ENCODE measurements around the gene LMNB1. TPM values are rescaled to one million over a fixed set of nuclear protein-coding genes. Genes with fewer than 3 reads are reported as not detected.

LMNB1 gene
- polyA plus RNA-seq, 1 donor (not counting 4 experiments of a cell fraction or from before 2014, with no cell fraction given) = 11.0 TPM

DNA sequence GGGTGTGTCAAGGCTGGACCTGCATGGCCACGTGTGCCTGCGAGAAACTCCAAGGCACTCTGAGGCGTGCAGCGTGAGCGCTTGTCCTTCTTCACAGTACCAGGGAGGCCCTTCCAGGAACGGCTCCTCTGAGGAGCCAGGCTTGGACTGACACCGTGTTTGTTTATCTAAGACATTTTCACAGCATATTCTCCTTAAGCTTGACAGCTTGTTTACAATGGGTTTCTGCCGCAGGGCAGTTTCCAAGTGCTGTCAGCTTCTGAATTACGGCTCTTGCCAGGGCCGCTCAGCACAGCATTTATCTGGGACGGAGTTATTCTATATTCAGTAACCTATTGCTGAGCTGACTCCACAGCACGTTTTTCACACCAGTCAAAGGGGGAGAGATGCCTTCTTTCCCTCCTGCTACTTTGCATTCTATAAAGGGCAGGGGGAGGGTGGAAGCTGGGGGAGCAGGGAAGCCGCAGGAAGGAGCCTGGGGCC is 98.4 kb downstream of the LMNB1 start:
- FAIRE-seq (no peak), DNase-seq (ENCODE audit: low read depth, low spot score) (no peak)
- Histone ChIP-seq H3K9me3 (ENCODE audit: control insufficient read depth, low read depth, low read length) (no peaks in the 10 kb centered on the region), H3K4me3 (ENCODE audit: control insufficient read depth in 2 of 3, extremely low read depth in 1 of 3, insufficient read depth in 2 of 3, low read depth in 1 of 3, low read length in 3 of 3) (no peak overlapping the region), H4K20me1 (ENCODE audit: control insufficient read depth, extremely low read depth, insufficient read depth, low read length) (no peaks in the 10 kb centered on the region), H3K4me2 (ENCODE audit: control insufficient read depth, extremely low read depth, insufficient read depth, low read depth, low read length) (no peak overlapping the region), H3K27me3 (ENCODE audit: control insufficient read depth, extremely low read depth, insufficient read depth, low read length) (no peaks in the 10 kb centered on the region), H3K9me1 (ENCODE audit: control insufficient read depth, extremely low read depth, insufficient read depth, low read length) (no peaks in the 10 kb centered on the region), H2AFZ (ENCODE audit: control insufficient read depth, low read length) (no peak overlapping the region), H3K4me1 (ENCODE audit: control insufficient read depth, extremely low read depth, insufficient read depth, low read length) (no peaks in the 10 kb centered on the region), H3K79me2 (ENCODE audit: control insufficient read depth, insufficient read depth, low read length) (no peaks in the 10 kb centered on the region), H3K36me3 (ENCODE audit: control insufficient read depth in 2 of 2, extremely low read depth in 1 of 2, insufficient read depth in 2 of 2, low read length in 2 of 2) (no peaks in the 10 kb centered on the region), H3K9ac (ENCODE audit: control insufficient read depth, extremely low read depth, insufficient read depth, low read length) (no peak overlapping the region), H3K27ac (ENCODE audit: control insufficient read depth, insufficient read depth, low read length) (no peak overlapping the region)
- TF ChIP-seq EZH2 (IDR thresholded peaks at IDR 0.05; ENCODE audit: low read length) = no peak
- TF ChIP-seq, protein P1, sequence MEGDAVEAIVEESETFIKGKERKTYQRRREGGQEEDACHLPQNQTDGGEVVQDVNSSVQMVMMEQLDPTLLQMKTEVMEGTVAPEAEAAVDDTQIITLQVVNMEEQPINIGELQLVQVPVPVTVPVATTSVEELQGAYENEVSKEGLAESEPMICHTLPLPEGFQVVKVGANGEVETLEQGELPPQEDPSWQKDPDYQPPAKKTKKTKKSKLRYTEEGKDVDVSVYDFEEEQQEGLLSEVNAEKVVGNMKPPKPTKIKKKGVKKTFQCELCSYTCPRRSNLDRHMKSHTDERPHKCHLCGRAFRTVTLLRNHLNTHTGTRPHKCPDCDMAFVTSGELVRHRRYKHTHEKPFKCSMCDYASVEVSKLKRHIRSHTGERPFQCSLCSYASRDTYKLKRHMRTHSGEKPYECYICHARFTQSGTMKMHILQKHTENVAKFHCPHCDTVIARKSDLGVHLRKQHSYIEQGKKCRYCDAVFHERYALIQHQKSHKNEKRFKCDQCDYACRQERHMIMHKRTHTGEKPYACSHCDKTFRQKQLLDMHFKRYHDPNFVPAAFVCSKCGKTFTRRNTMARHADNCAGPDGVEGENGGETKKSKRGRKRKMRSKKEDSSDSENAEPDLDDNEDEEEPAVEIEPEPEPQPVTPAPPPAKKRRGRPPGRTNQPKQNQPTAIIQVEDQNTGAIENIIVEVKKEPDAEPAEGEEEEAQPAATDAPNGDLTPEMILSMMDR (optimal IDR thresholded peaks at IDR 0.05 in 1 of 3, IDR thresholded peaks at IDR 0.05 in 1 of 3, conservative IDR thresholded peaks at IDR 0.05 in 1 of 3; ENCODE audit: extremely low read depth in 1 of 3, insufficient read depth in 2 of 3, low read length in 3 of 3) = no peak
- dilution Hi-C loops (cut with MboI; ENCODE audit: extremely low pct_ligation_motif_present, low sequenced_read_pairs) = no loop called here

DNA sequence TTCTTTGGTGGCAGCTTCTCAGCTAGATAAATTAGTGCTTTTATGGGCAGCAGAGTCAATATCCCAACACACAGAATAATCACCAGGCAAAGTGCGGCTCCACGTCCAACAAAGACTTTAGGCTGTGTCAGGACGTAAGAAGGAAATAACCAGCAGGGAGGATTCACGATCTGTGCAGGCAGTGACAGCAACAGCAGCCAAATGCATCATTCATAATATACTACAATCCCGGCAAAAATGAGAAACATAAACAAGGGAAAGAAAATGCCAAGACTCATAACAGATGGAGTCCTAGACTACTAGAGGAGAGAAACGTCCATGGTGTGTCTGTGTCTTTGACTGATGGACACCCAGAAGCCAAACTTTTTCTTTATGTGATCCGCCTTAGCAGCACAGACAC is 100.7 kb downstream of the LMNB1 start:
- DNase-seq (ENCODE audit: low read depth, low spot score) (no peak), FAIRE-seq (no peak)
- Histone ChIP-seq H3K9ac (ENCODE audit: control insufficient read depth, extremely low read depth, insufficient read depth, low read length) (no peak overlapping the region), H3K9me3 (ENCODE audit: control insufficient read depth, low read depth, low read length) (no peaks in the 10 kb centered on the region), H3K4me2 (ENCODE audit: control insufficient read depth, extremely low read depth, insufficient read depth, low read depth, low read length) (no peak overlapping the region), H4K20me1 (ENCODE audit: control insufficient read depth, extremely low read depth, insufficient read depth, low read length) (no peaks in the 10 kb centered on the region), H3K79me2 (ENCODE audit: control insufficient read depth, insufficient read depth, low read length) (no peaks in the 10 kb centered on the region), H2AFZ (ENCODE audit: control insufficient read depth, low read length) (no peak overlapping the region), H3K27ac (ENCODE audit: control insufficient read depth, insufficient read depth, low read length) (no peak overlapping the region), H3K4me1 (ENCODE audit: control insufficient read depth, extremely low read depth, insufficient read depth, low read length) (no peaks in the 10 kb centered on the region), H3K4me3 (ENCODE audit: control insufficient read depth in 2 of 3, extremely low read depth in 1 of 3, insufficient read depth in 2 of 3, low read depth in 1 of 3, low read length in 3 of 3) (no peak overlapping the region), H3K36me3 (ENCODE audit: control insufficient read depth in 2 of 2, extremely low read depth in 1 of 2, insufficient read depth in 2 of 2, low read length in 2 of 2) (no peaks in the 10 kb centered on the region), H3K9me1 (ENCODE audit: control insufficient read depth, extremely low read depth, insufficient read depth, low read length) (no peaks in the 10 kb centered on the region), H3K27me3 (ENCODE audit: control insufficient read depth, extremely low read depth, insufficient read depth, low read length) (no peaks in the 10 kb centered on the region)
- TF ChIP-seq, protein P1 (optimal IDR thresholded peaks at IDR 0.05 in 1 of 3, IDR thresholded peaks at IDR 0.05 in 1 of 3, conservative IDR thresholded peaks at IDR 0.05 in 1 of 3; ENCODE audit: extremely low read depth in 1 of 3, insufficient read depth in 2 of 3, low read length in 3 of 3) = no peak
- TF ChIP-seq EZH2 (IDR thresholded peaks at IDR 0.05; ENCODE audit: low read length) = no peak
- dilution Hi-C loops (cut with MboI; ENCODE audit: extremely low pct_ligation_motif_present, low sequenced_read_pairs) = no loop called here

All from keratinocyte (primary cell).